SK-N-MC (cell line): ENCODE data around the gene CD276.

Source experiments
- EZH2 ChIP-seq: fragments of 200-600 bp; sonication (generic); IDR thresholded peaks from one replicate; pipeline ENCODE4 v1.6.1; 2017; ENCODE audit warnings: antibody characterized with exemption
- FOXP2 ChIP-seq: optimal IDR thresholded peaks from 2 replicates; pipeline ENCODE3; 2011; ENCODE audit warnings: mild to moderate bottlenecking, moderate library complexity; ENCODE audit not compliant: insufficient read depth; ENCODE audit errors: extremely low read length, control extremely low read depth
- POLR2AphosphoS5 ChIP-seq: IDR thresholded peaks from 2 replicates; pipeline ENCODE4 v1.6.1; 2012; ENCODE audit warnings: mild to moderate bottlenecking, low read depth, low read length, borderline replicate concordance

GRCh38 chr15:73709241-73709640 lies 25.1 kb downstream of the CD276 start:
- TF ChIP-seq POLR2AphosphoS5 (no peak), EZH2 (no peak), FOXP2 (no peak)
